Measurements from ENCODE around the gene EPM2AIP1.
"Not testable (repeated sequence)": the region's sequence is repeated elsewhere in the genome, so short reads cannot be mapped to it uniquely, and the experiment has no call there.

EPM2AIP1 gene

GRCh38 chr3:36992806-36993325, at the start of gene EPM2AIP1:
TSS of gene EPM2AIP1 (minus strand) at chr3:36993131. CDS start at chr3:36993077, 54 bp downstream.
- peak in 1 of 2 donors; percentile 98 for DNase-seq (ENCODE audit: low read depth in 2 of 2)

- DNase-seq (ENCODE audit: low read depth in 2 of 2): not testable (repeated sequence)
These were observed 49.8 kb upstream of the EPM2AIP1 start for GRCh38 chr3:37042712-37043111.

GRCh38 chr3:37041546-37042195, 48.7 kb upstream of the EPM2AIP1 start:
- no peak for DNase-seq (ENCODE audit: low read depth in 2 of 2)

- no peak for DNase-seq (ENCODE audit: low read depth in 2 of 2)
These were observed 47.3 kb upstream of the EPM2AIP1 start for GRCh38 chr3:37040231-37040630.

- no peak for DNase-seq (ENCODE audit: low read depth in 2 of 2)
These were observed 46.4 kb upstream of the EPM2AIP1 start for GRCh38 chr3:37039161-37039846.

GRCh38 chr3:37037352-37037751, 44.4 kb upstream of the EPM2AIP1 start:
- no peak for DNase-seq (ENCODE audit: low read depth in 2 of 2)

- DNase-seq (ENCODE audit: low read depth in 2 of 2): no peak
These were observed 40.0 kb upstream of the EPM2AIP1 start for GRCh38 chr3:37032961-37033360.

GRCh38 chr3:37031096-37031682, 38.3 kb upstream of the EPM2AIP1 start:
- no peak for DNase-seq (ENCODE audit: low read depth in 2 of 2)

- no peak for DNase-seq (ENCODE audit: low read depth in 2 of 2)
These were observed 37.7 kb upstream of the EPM2AIP1 start for GRCh38 chr3:37030588-37030987.

- no peak for DNase-seq (ENCODE audit: low read depth in 2 of 2)
These were observed 36.7 kb upstream of the EPM2AIP1 start for GRCh38 chr3:37029516-37030163.

GRCh38 chr3:37029111-37029510, 36.2 kb upstream of the EPM2AIP1 start:
- DNase-seq (ENCODE audit: low read depth in 2 of 2): no peak

- DNase-seq (ENCODE audit: low read depth in 2 of 2): no peak
These were observed 35.4 kb upstream of the EPM2AIP1 start for GRCh38 chr3:37028329-37028728.

GRCh38 chr3:37026851-37027250, 33.9 kb upstream of the EPM2AIP1 start:
- no peak for DNase-seq (ENCODE audit: low read depth in 2 of 2)

- no peak for DNase-seq (ENCODE audit: low read depth in 2 of 2)
These were observed 32.8 kb upstream of the EPM2AIP1 start for GRCh38 chr3:37025561-37026335.

GRCh38 chr3:37024820-37025405, 32.0 kb upstream of the EPM2AIP1 start:
- DNase-seq (ENCODE audit: low read depth in 2 of 2): no peak

GRCh38 chr3:37024092-37024491, 31.2 kb upstream of the EPM2AIP1 start:
- no peak for DNase-seq (ENCODE audit: low read depth in 2 of 2)

- no peak for DNase-seq (ENCODE audit: low read depth in 2 of 2)
These were observed 24.8 kb upstream of the EPM2AIP1 start for GRCh38 chr3:37017683-37018082.

- no peak for DNase-seq (ENCODE audit: low read depth in 2 of 2)
These were observed 24.0 kb upstream of the EPM2AIP1 start for GRCh38 chr3:37016903-37017302.

GRCh38 chr3:37015642-37016041, 22.7 kb upstream of the EPM2AIP1 start:
- no peak for DNase-seq (ENCODE audit: low read depth in 2 of 2)

GRCh38 chr3:37014620-37015019, 21.7 kb upstream of the EPM2AIP1 start:
- no peak for DNase-seq (ENCODE audit: low read depth in 2 of 2)
